Suprapubic skin (tissue), 4 donors: Measurements from ENCODE around the gene ATP6V1D. TPM values are rescaled to one million over a fixed set of nuclear protein-coding genes. Genes with fewer than 3 reads are reported as not detected.

Experiments used
- DNase-seq, 2 donors: peaks; one replicate each; pipeline ENCODE4 v3.0.0-alpha.2; 2019; ENCODE audit warnings: low spot score in 2 of 2
- H3K27ac ChIP-seq: fragments of 200-600 bp; sonication (generic); one replicate; pipeline ENCODE4 v1.5.1; 2019
- H3K27me3 ChIP-seq: fragments of 200-600 bp; sonication (generic); one replicate; pipeline ENCODE4 v1.5.1; 2019
- H3K36me3 ChIP-seq: fragments of 200-600 bp; sonication (generic); one replicate; pipeline ENCODE4 v1.5.1; 2019
- H3K4me1 ChIP-seq: fragments of 200-600 bp; sonication (generic); one replicate; pipeline ENCODE4 v1.5.1; 2019
- H3K4me3 ChIP-seq: fragments of 200-600 bp; sonication (generic); one replicate; pipeline ENCODE4 v1.5.1; 2019; ENCODE audit warnings: mild to moderate bottlenecking
- H3K9me3 ChIP-seq: fragments of 200-600 bp; sonication (generic); one replicate; pipeline ENCODE4 v1.5.1; 2019
- EP300 ChIP-seq: sonication (generic); formaldehyde crosslinking; IDR thresholded peaks from one replicate; pipeline ENCODE4 v1.6.1; 2017; ENCODE audit warnings: antibody characterized with exemption
- POLR2A ChIP-seq, 2 donors: fragments of 450-650 bp; IDR thresholded peaks; one replicate each; pipeline ENCODE4 v1.6.1; 2017; ENCODE audit warnings: antibody characterized with exemption in 2 of 2, mild to moderate bottlenecking in 2 of 2, moderate library complexity in 2 of 2
- POLR2AphosphoS5 ChIP-seq, 3 donors: sonication (generic); formaldehyde crosslinking; IDR thresholded peaks; one replicate each; pipeline ENCODE4 v1.6.1; 2017; ENCODE audit warnings: antibody characterized with exemption in 3 of 3
- WGBS: methylation state at CpG from one replicate; pipeline ENCODE4 v1.1.5; 2018; 5-methylcytosine and 5-hydroxymethylcytosine counted together
- total RNA-seq, 4 donors: library from RNA; depleted of rRNA; stranded (reverse); fragments of >200 nt; gene quantifications; one replicate each; pipeline ENCODE4 v1.1.0, GENCODE V29; 2016
- TF ChIP-seq, protein P1 (sequence below), 2 donors: fragments of 200-600 bp in 1 of 2; fragments of 450-650 bp in 1 of 2; sonication (generic) in 1 of 2; IDR thresholded peaks; one replicate each; pipeline ENCODE4 v1.5.1; 2016 to 2019; ENCODE audit warnings: antibody characterized with exemption in 2 of 2, mild to moderate bottlenecking in 1 of 2, moderate library complexity in 1 of 2

ATP6V1D gene
- total RNA-seq, 4 donors from 2014 or later, result 61.0 to 100 (median 83.1) TPM

GRCh38 chr14:67385618-67386017, 26.0 kb upstream of the ATP6V1D start:
- TF ChIP-seq, protein P1, sequence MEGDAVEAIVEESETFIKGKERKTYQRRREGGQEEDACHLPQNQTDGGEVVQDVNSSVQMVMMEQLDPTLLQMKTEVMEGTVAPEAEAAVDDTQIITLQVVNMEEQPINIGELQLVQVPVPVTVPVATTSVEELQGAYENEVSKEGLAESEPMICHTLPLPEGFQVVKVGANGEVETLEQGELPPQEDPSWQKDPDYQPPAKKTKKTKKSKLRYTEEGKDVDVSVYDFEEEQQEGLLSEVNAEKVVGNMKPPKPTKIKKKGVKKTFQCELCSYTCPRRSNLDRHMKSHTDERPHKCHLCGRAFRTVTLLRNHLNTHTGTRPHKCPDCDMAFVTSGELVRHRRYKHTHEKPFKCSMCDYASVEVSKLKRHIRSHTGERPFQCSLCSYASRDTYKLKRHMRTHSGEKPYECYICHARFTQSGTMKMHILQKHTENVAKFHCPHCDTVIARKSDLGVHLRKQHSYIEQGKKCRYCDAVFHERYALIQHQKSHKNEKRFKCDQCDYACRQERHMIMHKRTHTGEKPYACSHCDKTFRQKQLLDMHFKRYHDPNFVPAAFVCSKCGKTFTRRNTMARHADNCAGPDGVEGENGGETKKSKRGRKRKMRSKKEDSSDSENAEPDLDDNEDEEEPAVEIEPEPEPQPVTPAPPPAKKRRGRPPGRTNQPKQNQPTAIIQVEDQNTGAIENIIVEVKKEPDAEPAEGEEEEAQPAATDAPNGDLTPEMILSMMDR (IDR thresholded peaks at IDR 0.05), result no peak
- TF ChIP-seq POLR2A (IDR thresholded peaks at IDR 0.05) (no peak), EP300 (no peak), POLR2AphosphoS5 (IDR thresholded peaks at IDR 0.05) (no peak)
- Histone ChIP-seq H3K36me3 (peaks cover 44% of the 10 kb centered on the region), H3K27me3 (no peaks in the 10 kb centered on the region), H3K4me1 (peaks cover 12% of the 10 kb centered on the region), H3K4me3 (no peak overlapping the region), H3K9me3 (no peaks in the 10 kb centered on the region), H3K27ac (no peak overlapping the region)
- DNase-seq, result no peak
- WGBS, result 52% methylated on average over 2 of the region's 2 CpGs

GRCh38 chr14:67385120-67385519, 25.5 kb upstream of the ATP6V1D start:
- peaks cover 49% of the 10 kb centered on the region for H3K36me3 ChIP-seq
- no peaks in the 10 kb centered on the region for H3K9me3 ChIP-seq
- DNase-seq, result no peak
- H3K27ac ChIP-seq, result no peak overlapping the region
- no peak overlapping the region for H3K4me3 ChIP-seq
- H3K4me1 ChIP-seq, result peaks cover 12% of the 10 kb centered on the region
- WGBS, result 48% methylated on average over 2 of the region's 2 CpGs
- TF ChIP-seq, protein P1 (IDR thresholded peaks at IDR 0.05), result no peak
- H3K27me3 ChIP-seq, result no peaks in the 10 kb centered on the region

DNA sequence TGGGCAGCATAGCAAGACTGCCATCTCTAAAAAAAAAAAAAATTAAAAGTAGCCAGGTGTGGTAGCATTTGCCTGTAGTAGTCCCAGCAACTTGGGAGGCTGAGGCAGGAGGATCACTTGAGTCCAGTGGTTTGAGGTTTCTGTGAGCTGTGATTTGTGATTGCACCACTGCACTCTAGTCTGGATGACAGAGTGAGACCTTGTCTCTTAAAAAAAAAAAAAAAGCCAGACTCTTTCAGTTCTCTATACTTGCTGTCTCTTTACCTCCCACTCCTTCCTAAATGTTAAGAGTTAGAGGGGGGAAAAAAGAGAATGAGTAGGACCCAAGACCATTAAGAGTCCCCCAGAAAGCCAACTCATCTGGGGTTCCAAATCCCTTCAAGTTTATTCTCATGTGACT, 18.3 kb upstream of the ATP6V1D start:
- no peak overlapping the region for H3K4me3 ChIP-seq
- no peaks in the 10 kb centered on the region for H3K4me1 ChIP-seq
- no peaks in the 10 kb centered on the region for H3K9me3 ChIP-seq
- TF ChIP-seq POLR2A (IDR thresholded peaks at IDR 0.05), result no peak
- TF ChIP-seq, protein P1 (IDR thresholded peaks at IDR 0.05), result no peak
- no peak for TF ChIP-seq POLR2AphosphoS5 (IDR thresholded peaks at IDR 0.05)
- TF ChIP-seq EP300, result no peak
- H3K27me3 ChIP-seq, result no peaks in the 10 kb centered on the region
- no peak overlapping the region for H3K27ac ChIP-seq
- peaks cover 86% of the 10 kb centered on the region for H3K36me3 ChIP-seq
- DNase-seq, result no peak

DNA sequence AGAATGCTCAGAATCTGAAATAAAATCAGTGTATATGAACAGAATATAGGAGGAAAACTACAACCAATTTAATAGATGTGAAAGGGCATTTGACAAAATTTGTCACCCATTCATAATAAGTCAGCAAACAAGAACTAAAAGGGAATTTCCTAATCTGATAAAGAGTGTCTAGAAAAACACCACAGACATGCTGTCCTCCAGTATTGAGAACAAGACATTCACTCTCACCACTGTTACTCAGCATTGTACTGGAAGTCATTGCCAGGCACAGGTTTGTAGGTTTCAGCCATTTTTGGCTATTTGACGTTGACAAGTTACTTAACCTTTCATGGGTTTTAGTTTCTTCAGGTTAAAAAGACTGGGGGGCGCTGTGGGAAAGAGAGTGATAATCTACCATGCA, 13.7 kb upstream of the ATP6V1D start:
- H3K9me3 ChIP-seq, result no peaks in the 10 kb centered on the region
- no peak overlapping the region for H3K27ac ChIP-seq
- DNase-seq, result no peak
- H3K4me1 ChIP-seq, result no peaks in the 10 kb centered on the region
- TF ChIP-seq, protein P1 (IDR thresholded peaks at IDR 0.05), result no peak
- no peak for TF ChIP-seq POLR2AphosphoS5 (IDR thresholded peaks at IDR 0.05)
- TF ChIP-seq EP300, result no peak
- TF ChIP-seq POLR2A (IDR thresholded peaks at IDR 0.05), result no peak
- H3K36me3 ChIP-seq, result peaks cover 87% of the 10 kb centered on the region
- no peaks in the 10 kb centered on the region for H3K27me3 ChIP-seq
- 83% methylated on average over 2 of the region's 2 CpGs for WGBS
- no peak overlapping the region for H3K4me3 ChIP-seq

DNA sequence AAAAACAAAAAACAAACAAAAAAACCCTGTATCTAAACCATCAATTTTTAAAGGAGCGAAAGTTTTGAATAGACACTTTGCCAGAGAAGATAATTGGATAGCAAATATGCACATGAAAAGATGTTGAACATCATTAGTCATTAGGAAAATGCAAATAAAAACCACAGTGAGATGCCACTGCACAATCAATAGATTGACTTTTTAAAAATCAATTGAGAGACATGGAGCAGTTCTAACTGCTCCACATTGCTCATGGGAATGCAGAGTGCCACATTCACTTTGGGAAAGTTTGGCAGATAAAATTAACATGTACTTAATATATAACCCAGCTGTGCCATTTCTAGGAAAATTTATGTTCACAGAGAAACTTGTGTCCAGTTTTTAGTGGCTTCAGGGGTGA, 13.2 kb upstream of the ATP6V1D start:
- no peak for DNase-seq
- Histone ChIP-seq H3K36me3 (peaks cover 87% of the 10 kb centered on the region), H3K9me3 (no peaks in the 10 kb centered on the region), H3K4me1 (no peaks in the 10 kb centered on the region), H3K27me3 (no peaks in the 10 kb centered on the region), H3K4me3 (no peak overlapping the region), H3K27ac (no peak overlapping the region)
- WGBS, result 100% methylated on average over 1 of the region's 1 CpG
- no peak for TF ChIP-seq POLR2AphosphoS5 (IDR thresholded peaks at IDR 0.05)
- no peak for TF ChIP-seq EP300
- TF ChIP-seq, protein P1 (IDR thresholded peaks at IDR 0.05), result no peak
- TF ChIP-seq POLR2A (IDR thresholded peaks at IDR 0.05), result no peak
